SK-N-SH (cell line): Measurements from ENCODE around the gene PHAF1. TPM values are rescaled to one million over a fixed set of nuclear protein-coding genes. Genes with fewer than 3 reads are reported as not detected.

Experiments used
- CTCF ChIA-PET: fragments of 300-600, 350-600 bp; formaldehyde crosslinking; extraction: SDS; loops from one replicate; lab custom pipeline; 2021; lab: Yijun Ruan, JAX
- POLR2A ChIA-PET: fragments of 350-600 bp; sonication (Branson Sonifier 250); formaldehyde crosslinking; extraction: SDS; loops from one replicate; lab custom pipeline; 2020; ENCODE audit warnings: antibody characterized with exemption, inconsistent platforms; lab: Yijun Ruan, JAX
- DNase-seq: peaks from one replicate; pipeline ENCODE4 v3.0.0; 2012
- H2AFZ ChIP-seq: fragments of 200-600 bp; sonication (generic); 2 replicates; pipeline ENCODE4 v1.8.1; 2016; ENCODE audit warnings: antibody characterized with exemption, mild to moderate bottlenecking, low read depth
- H3F3A ChIP-seq: fragments of 200-600 bp; sonication (generic); replicated peaks from 2 replicates; pipeline ENCODE3; 2016; ENCODE audit warnings: antibody characterized with exemption, mild to moderate bottlenecking; ENCODE audit not compliant: insufficient read depth
- H3K27ac ChIP-seq, 2 experiments: fragments of 200-500 bp in 1 of 2; fragments of 200-600 bp in 1 of 2; sonication (Bioruptor generic) in 1 of 2; sonication (generic), shearing (Covaris generic) in 1 of 2; 2 replicates each; pipeline versions ENCODE4 v1.5.1 to v1.6.1; 2014 to 2016; ENCODE audit warnings: low read depth in 2 of 2, inconsistent platforms in 1 of 2, low read length in 1 of 2, mild to moderate bottlenecking in 1 of 2, mixed read lengths in 1 of 2
- H3K27me3 ChIP-seq: fragments of 200-600 bp; sonication (generic), shearing (Covaris generic); 2 replicates; pipeline ENCODE4 v1.6.1; 2016; ENCODE audit warnings: mixed run types; ENCODE audit not compliant: insufficient read depth
- H3K36me3 ChIP-seq, 2 experiments: fragments of 200-500 bp in 1 of 2; fragments of 200-600 bp in 1 of 2; sonication (Bioruptor generic) in 1 of 2; sonication (generic) in 1 of 2; replicated peaks in 1 of 2; 2 replicates each; pipeline versions ENCODE3 to v1.5.1; 2014 to 2016; ENCODE audit warnings: low read length in 1 of 2, mild to moderate bottlenecking in 1 of 2; ENCODE audit not compliant: insufficient read depth in 2 of 2, control insufficient read depth in 1 of 2
- H3K4me1 ChIP-seq, 2 experiments: fragments of 200-500 bp in 1 of 2; fragments of 200-600 bp in 1 of 2; sonication (Bioruptor generic) in 1 of 2; sonication (generic), shearing (Covaris generic) in 1 of 2; 2 replicates each; pipeline versions ENCODE4 v1.5.1 to v1.6.1; 2014 to 2016; ENCODE audit warnings: low read depth in 1 of 2, low read length in 1 of 2, mixed run types in 1 of 2; ENCODE audit not compliant: insufficient read depth in 2 of 2, control insufficient read depth in 1 of 2
- H3K4me2 ChIP-seq: fragments of 200-600 bp; sonication (generic), shearing (Covaris generic); 2 replicates; pipeline ENCODE4 v1.6.1; 2017; ENCODE audit warnings: mixed run types
- H3K4me3 ChIP-seq, 2 experiments: fragments of 200-500 bp in 1 of 2; fragments of 200-600 bp in 1 of 2; sonication (Bioruptor generic) in 1 of 2; sonication (generic), shearing (Covaris generic) in 1 of 2; 2 replicates each; pipeline versions ENCODE4 v1.5.1 to v1.8.1; 2014 to 2016; ENCODE audit warnings: low read depth in 2 of 2, inconsistent platforms in 1 of 2, low read length in 1 of 2, mild to moderate bottlenecking in 1 of 2, mixed read lengths in 1 of 2, moderate library complexity in 1 of 2
- H3K79me2 ChIP-seq: fragments of 200-600 bp; sonication (generic); 2 replicates; pipeline ENCODE4 v1.8.1; 2017; ENCODE audit warnings: mild to moderate bottlenecking; ENCODE audit not compliant: insufficient read depth
- H3K9ac ChIP-seq: fragments of 200-600 bp; sonication (generic); 2 replicates; pipeline ENCODE4 v1.6.1; 2017; ENCODE audit warnings: mixed run types
- H3K9me2 ChIP-seq: fragments of 200-600 bp; sonication (generic); 2 replicates; pipeline ENCODE4 v1.6.1; 2017; ENCODE audit warnings: mixed run types
- H3K9me3 ChIP-seq: fragments of 200-600 bp; sonication (generic); 2 replicates; pipeline ENCODE4 v1.6.1; 2017; ENCODE audit warnings: mixed run types, mild to moderate bottlenecking, moderate library complexity
- H4K20me1 ChIP-seq: fragments of 200-600 bp; sonication (generic); 2 replicates; pipeline ENCODE4 v1.6.1; 2017; ENCODE audit warnings: mild to moderate bottlenecking, mixed run types; ENCODE audit not compliant: insufficient read depth
- CHD2 ChIP-seq: fragments of 150-350 bp; IDR thresholded peaks from 2 replicates; pipeline ENCODE4 v1.6.1; 2018; ENCODE audit warnings: low read length; ENCODE audit not compliant: partially characterized antibody
- ELF1 ChIP-seq: IDR thresholded peaks from 2 replicates; pipeline ENCODE4 v1.4.0; 2012
- FOXJ3 ChIP-seq: sonication (generic); formaldehyde crosslinking; IDR thresholded peaks from 2 replicates; pipeline ENCODE4 v1.5.1; 2020; ENCODE audit warnings: mild to moderate bottlenecking, missing genetic modification reagents
- GATA2 ChIP-seq: sonication (generic); formaldehyde crosslinking; IDR thresholded peaks from 2 replicates; pipeline ENCODE4 v1.5.0; 2020; ENCODE audit warnings: mild to moderate bottlenecking, missing genetic modification reagents
- MXI1 ChIP-seq: IDR thresholded peaks from 2 replicates; pipeline ENCODE4 v1.6.1; 2012; ENCODE audit warnings: mild to moderate bottlenecking, low read depth, low read length, improper control_type of control experiment
- NFIC ChIP-seq: IDR thresholded peaks from 2 replicates; pipeline ENCODE4 v1.4.0; 2012; ENCODE audit warnings: borderline replicate concordance
- NRF1 ChIP-seq: IDR thresholded peaks from 2 replicates; pipeline ENCODE4 v1.6.1; 2012; ENCODE audit warnings: low read depth, mild to moderate bottlenecking, low read length
- RAD21 ChIP-seq: IDR thresholded peaks from 2 replicates; pipeline ENCODE4 v1.6.1; 2012; ENCODE audit warnings: mild to moderate bottlenecking, low read length
- RFX5 ChIP-seq: IDR thresholded peaks from 2 replicates; pipeline ENCODE4 v1.6.1; 2012; ENCODE audit warnings: mild to moderate bottlenecking, improper control_type of control experiment, low read length
- SIN3A ChIP-seq: IDR thresholded peaks from 2 replicates; pipeline ENCODE4 v1.6.1; 2012; ENCODE audit warnings: low read depth, mild to moderate bottlenecking, low read length, moderate library complexity, borderline replicate concordance
- TAF1 ChIP-seq: IDR thresholded peaks from 2 replicates; pipeline ENCODE4 v1.6.1; 2012; ENCODE audit warnings: low read depth, mild to moderate bottlenecking, low read length, moderate library complexity, borderline replicate concordance
- TEAD4 ChIP-seq: IDR thresholded peaks from 2 replicates; pipeline ENCODE4 v1.4.0; 2012; ENCODE audit warnings: mild to moderate bottlenecking, borderline replicate concordance; ENCODE audit not compliant: insufficient read depth
- YY1 ChIP-seq: IDR thresholded peaks from 2 replicates; pipeline ENCODE4 v1.4.0; 2012; ENCODE audit warnings: low read depth, mild to moderate bottlenecking
- whole genome bisulfite sequencing: methylation state at CpG from one replicate; pipeline ENCODE4 v1.1.6; 2017; ENCODE audit warnings: low lambda C conversion rate; 5-methylcytosine and 5-hydroxymethylcytosine counted together
- polyA plus RNA-seq, 3 experiments: library from polyadenylated mRNA; depleted of rRNA; stranded (reverse); fragments of >200 nt; gene quantifications; 2 replicates each; pipeline ENCODE4 v1.2.3, GENCODE V29; 2012
- TF ChIP-seq, protein P1 (sequence below): fragments of 150-350 bp; IDR thresholded peaks from 2 replicates; pipeline ENCODE4 v1.6.1; 2016; ENCODE audit warnings: mild to moderate bottlenecking, low read depth, low read length
- TF ChIP-seq, protein P2 (sequence below): IDR thresholded peaks from 2 replicates; pipeline ENCODE4 v1.4.0; 2012; ENCODE audit warnings: low read depth, borderline replicate concordance
- TF ChIP-seq, protein P3 (sequence below): IDR thresholded peaks from 2 replicates; pipeline ENCODE4 v1.6.1; 2012; ENCODE audit warnings: mild to moderate bottlenecking, low read depth, low read length, moderate library complexity
- TF ChIP-seq, protein P4 (sequence below): fragments of 150-350 bp; IDR thresholded peaks from 2 replicates; pipeline ENCODE4 v1.6.1; 2017; ENCODE audit warnings: antibody characterized with exemption, low read length, low read depth, borderline replicate concordance
- TF ChIP-seq, protein P5 (sequence below): IDR thresholded peaks from 2 replicates; pipeline ENCODE4; 2012
- TF ChIP-seq, protein P6 (sequence below): IDR thresholded peaks from 2 replicates; pipeline ENCODE4 v1.4.0; 2012; ENCODE audit warnings: low read depth, borderline replicate concordance

PHAF1 gene
- polyA plus RNA-seq, 1 of the 3 experiments (the other 2 are of a cell fraction): 17.3 TPM

DNA sequence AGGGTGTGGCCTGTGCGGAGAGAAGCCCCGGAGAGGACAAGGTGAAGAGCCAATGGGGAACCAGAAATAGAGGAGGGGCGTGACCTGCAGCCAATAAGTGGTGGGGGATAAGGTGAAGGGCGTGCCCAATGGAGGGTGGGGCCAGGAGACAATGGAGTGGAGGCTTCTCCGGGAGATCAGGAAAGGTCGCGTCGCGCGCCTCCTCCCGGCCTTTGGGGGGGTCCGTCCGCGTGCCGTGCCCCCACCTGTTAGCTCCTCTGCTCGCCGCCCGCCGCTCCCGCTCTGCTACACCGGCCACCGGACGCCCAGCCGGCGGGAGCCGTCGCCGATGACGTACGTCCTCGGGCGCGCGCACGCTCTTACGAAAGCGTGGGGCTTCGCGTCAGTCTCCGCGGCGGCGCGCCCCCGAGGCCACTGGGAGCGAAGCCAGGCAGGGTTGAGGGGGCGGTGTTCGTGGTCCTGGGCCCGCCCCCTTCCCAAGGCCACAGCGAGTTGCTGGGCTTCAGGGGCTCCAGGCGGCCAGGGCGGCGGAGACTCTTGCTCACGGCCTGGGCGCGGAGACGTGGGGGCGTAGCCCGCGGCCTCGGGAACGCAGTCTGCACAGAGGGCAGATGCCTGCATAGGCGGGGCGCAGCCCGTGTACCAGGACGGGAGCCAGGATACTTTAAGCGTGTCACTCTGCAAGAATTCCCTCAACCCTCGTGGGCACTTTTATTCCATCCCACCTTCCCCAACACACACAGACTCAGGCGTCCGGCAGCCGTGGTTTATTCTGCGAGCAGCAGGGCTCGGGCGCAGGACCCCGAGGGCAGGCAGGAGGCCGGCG, 74.1 kb downstream of the PHAF1 start, which contains the start of gene MATCAP1:
TSS of gene MATCAP1 (minus strand) at position 337 of the 826 bp plus-strand sequence. CDS start 3,353 bp downstream, outside the sequence.
- H3K4me3 ChIP-seq: peak within 1 kb of the TSS; percentile 81 to 82
- H3F3A ChIP-seq: peaks cover 36% of the 10 kb centered on the region
- H3K9me3 ChIP-seq: no peaks in the 10 kb centered on the region
- H2AFZ ChIP-seq: peak within 1 kb of the TSS; percentile 66; the same call in 1 of the 2 replicates
- DNase-seq: peak; percentile 99
- no peaks in the 10 kb centered on the region for H3K9me2 ChIP-seq
- no peaks in the 10 kb centered on the region for H3K27me3 ChIP-seq
- H3K27ac ChIP-seq: peak within 1 kb of the TSS; percentile 92 to 97
- H3K79me2 ChIP-seq: peaks cover 21% of the 10 kb centered on the region
- WGBS: under 1% methylated on average over 30 of the region's 77 CpGs
- H3K36me3 ChIP-seq: no peaks in the 10 kb centered on the region
- peak within 1 kb of the TSS; percentile 92 for H3K4me2 ChIP-seq
- H3K9ac ChIP-seq: peak within 1 kb of the TSS; percentile 96
- ChIA-PET POLR2A (interaction anchor here (0.7 to 2.0 kb wide), 7 partner anchors 8 to 77 kb away, joined by 3 to 12 read pairs (median 5); partner anchors contain the start of genes HSF4 and NOL3), CTCF (interaction anchor here (0.6 to 4.2 kb wide), 11 partner anchors 9 to 288 kb away, joined by 3 to 27 read pairs (median 6); partner anchors contain the start of gene NOL3)
- H3K4me1 ChIP-seq: peaks cover 22 to 29% of the 10 kb centered on the region in 2 experiments
- no peaks in the 10 kb centered on the region; the same call in none of the 2 replicates for H4K20me1 ChIP-seq
- TF ChIP-seq TAF1 (no peak), NFIC (peak; percentile 44; the same call in 1 of the 2 replicates), CHD2 (no peak), YY1 (no peak), RFX5 (no peak), SIN3A (peak; percentile 30; the same call in 1 of the 2 replicates), MXI1 (peak; percentile 68), FOXJ3 (CRISPR knock-in tag) (0 out of 2 replicates have a peak, but pooled peaks have one; percentile 11), ELF1 (no peak), GATA2 (CRISPR knock-in tag) (no peak), RAD21 (no peak), NRF1 (peak; percentile 26; the same call in 1 of the 2 replicates), TEAD4 (no peak)
- TF ChIP-seq, protein P1, sequence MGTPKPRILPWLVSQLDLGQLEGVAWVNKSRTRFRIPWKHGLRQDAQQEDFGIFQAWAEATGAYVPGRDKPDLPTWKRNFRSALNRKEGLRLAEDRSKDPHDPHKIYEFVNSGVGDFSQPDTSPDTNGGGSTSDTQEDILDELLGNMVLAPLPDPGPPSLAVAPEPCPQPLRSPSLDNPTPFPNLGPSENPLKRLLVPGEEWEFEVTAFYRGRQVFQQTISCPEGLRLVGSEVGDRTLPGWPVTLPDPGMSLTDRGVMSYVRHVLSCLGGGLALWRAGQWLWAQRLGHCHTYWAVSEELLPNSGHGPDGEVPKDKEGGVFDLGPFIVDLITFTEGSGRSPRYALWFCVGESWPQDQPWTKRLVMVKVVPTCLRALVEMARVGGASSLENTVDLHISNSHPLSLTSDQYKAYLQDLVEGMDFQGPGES: peak; percentile 72
- TF ChIP-seq, protein P2, sequence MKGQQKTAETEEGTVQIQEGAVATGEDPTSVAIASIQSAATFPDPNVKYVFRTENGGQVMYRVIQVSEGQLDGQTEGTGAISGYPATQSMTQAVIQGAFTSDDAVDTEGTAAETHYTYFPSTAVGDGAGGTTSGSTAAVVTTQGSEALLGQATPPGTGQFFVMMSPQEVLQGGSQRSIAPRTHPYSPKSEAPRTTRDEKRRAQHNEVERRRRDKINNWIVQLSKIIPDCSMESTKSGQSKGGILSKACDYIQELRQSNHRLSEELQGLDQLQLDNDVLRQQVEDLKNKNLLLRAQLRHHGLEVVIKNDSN: no peak
- TF ChIP-seq, protein P3, sequence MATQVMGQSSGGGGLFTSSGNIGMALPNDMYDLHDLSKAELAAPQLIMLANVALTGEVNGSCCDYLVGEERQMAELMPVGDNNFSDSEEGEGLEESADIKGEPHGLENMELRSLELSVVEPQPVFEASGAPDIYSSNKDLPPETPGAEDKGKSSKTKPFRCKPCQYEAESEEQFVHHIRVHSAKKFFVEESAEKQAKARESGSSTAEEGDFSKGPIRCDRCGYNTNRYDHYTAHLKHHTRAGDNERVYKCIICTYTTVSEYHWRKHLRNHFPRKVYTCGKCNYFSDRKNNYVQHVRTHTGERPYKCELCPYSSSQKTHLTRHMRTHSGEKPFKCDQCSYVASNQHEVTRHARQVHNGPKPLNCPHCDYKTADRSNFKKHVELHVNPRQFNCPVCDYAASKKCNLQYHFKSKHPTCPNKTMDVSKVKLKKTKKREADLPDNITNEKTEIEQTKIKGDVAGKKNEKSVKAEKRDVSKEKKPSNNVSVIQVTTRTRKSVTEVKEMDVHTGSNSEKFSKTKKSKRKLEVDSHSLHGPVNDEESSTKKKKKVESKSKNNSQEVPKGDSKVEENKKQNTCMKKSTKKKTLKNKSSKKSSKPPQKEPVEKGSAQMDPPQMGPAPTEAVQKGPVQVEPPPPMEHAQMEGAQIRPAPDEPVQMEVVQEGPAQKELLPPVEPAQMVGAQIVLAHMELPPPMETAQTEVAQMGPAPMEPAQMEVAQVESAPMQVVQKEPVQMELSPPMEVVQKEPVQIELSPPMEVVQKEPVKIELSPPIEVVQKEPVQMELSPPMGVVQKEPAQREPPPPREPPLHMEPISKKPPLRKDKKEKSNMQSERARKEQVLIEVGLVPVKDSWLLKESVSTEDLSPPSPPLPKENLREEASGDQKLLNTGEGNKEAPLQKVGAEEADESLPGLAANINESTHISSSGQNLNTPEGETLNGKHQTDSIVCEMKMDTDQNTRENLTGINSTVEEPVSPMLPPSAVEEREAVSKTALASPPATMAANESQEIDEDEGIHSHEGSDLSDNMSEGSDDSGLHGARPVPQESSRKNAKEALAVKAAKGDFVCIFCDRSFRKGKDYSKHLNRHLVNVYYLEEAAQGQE: peak; percentile 39
- TF ChIP-seq, protein P4, sequence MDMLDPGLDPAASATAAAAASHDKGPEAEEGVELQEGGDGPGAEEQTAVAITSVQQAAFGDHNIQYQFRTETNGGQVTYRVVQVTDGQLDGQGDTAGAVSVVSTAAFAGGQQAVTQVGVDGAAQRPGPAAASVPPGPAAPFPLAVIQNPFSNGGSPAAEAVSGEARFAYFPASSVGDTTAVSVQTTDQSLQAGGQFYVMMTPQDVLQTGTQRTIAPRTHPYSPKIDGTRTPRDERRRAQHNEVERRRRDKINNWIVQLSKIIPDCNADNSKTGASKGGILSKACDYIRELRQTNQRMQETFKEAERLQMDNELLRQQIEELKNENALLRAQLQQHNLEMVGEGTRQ: no peak
- TF ChIP-seq, protein P5, sequence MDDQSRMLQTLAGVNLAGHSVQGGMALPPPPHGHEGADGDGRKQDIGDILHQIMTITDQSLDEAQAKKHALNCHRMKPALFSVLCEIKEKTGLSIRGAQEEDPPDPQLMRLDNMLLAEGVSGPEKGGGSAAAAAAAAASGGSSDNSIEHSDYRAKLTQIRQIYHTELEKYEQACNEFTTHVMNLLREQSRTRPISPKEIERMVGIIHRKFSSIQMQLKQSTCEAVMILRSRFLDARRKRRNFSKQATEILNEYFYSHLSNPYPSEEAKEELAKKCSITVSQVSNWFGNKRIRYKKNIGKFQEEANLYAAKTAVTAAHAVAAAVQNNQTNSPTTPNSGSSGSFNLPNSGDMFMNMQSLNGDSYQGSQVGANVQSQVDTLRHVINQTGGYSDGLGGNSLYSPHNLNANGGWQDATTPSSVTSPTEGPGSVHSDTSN: peak; percentile 98
- TF ChIP-seq, protein P6, sequence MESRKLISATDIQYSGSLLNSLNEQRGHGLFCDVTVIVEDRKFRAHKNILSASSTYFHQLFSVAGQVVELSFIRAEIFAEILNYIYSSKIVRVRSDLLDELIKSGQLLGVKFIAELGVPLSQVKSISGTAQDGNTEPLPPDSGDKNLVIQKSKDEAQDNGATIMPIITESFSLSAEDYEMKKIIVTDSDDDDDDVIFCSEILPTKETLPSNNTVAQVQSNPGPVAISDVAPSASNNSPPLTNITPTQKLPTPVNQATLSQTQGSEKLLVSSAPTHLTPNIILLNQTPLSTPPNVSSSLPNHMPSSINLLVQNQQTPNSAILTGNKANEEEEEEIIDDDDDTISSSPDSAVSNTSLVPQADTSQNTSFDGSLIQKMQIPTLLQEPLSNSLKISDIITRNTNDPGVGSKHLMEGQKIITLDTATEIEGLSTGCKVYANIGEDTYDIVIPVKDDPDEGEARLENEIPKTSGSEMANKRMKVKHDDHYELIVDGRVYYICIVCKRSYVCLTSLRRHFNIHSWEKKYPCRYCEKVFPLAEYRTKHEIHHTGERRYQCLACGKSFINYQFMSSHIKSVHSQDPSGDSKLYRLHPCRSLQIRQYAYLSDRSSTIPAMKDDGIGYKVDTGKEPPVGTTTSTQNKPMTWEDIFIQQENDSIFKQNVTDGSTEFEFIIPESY: no peak
